Measurements from ENCODE around the gene CNTN2.

The CNTN2 gene

GRCh38 chr1:205025239-205025638 lies 17.8 kb upstream of the CNTN2 start:
- no peak for DNase-seq

GRCh38 chr1:205026181-205026580 lies 16.8 kb upstream of the CNTN2 start:
- DNase-seq, result no peak

GRCh38 chr1:205028390-205028789 lies 14.6 kb upstream of the CNTN2 start:
- DNase-seq, result no peak

- DNase-seq, result no peak
Observed at GRCh38 chr1:205028924-205029323, 14.1 kb upstream of the CNTN2 start.

GRCh38 chr1:205030241-205030640 lies 12.8 kb upstream of the CNTN2 start:
- no peak for DNase-seq

- DNase-seq, result no peak
Observed at GRCh38 chr1:205030896-205031295, 12.1 kb upstream of the CNTN2 start.

- no peak for DNase-seq
Observed at GRCh38 chr1:205032508-205032907, 10.5 kb upstream of the CNTN2 start.

- DNase-seq, result no peak
Observed at GRCh38 chr1:205037539-205037938, 5.5 kb upstream of the CNTN2 start.

- no peak for DNase-seq
Observed at GRCh38 chr1:205038132-205038786, 4.8 kb upstream of the CNTN2 start.

GRCh38 chr1:205041001-205041715 lies 1.9 kb upstream of the CNTN2 start:
- no peak for DNase-seq

GRCh38 chr1:205041998-205042910 lies 758 bp upstream of the CNTN2 start:
- no peak for DNase-seq

GRCh38 chr1:205043866-205044265 lies 854 bp downstream of the CNTN2 start:
- DNase-seq, result no peak

GRCh38 chr1:205044741-205045140 lies 1.7 kb downstream of the CNTN2 start:
- no peak for DNase-seq

- no peak for DNase-seq
Observed at GRCh38 chr1:205045146-205045545, 2.1 kb downstream of the CNTN2 start.

GRCh38 chr1:205046870-205047269 lies 3.9 kb downstream of the CNTN2 start:
- DNase-seq, result no peak

- DNase-seq, result no peak
Observed at GRCh38 chr1:205047764-205048231, 4.8 kb downstream of the CNTN2 start.

GRCh38 chr1:205048382-205048781 lies 5.4 kb downstream of the CNTN2 start:
- no peak for DNase-seq

GRCh38 chr1:205049479-205049878 lies 6.5 kb downstream of the CNTN2 start:
- no peak for DNase-seq

GRCh38 chr1:205052690-205053089 lies 9.7 kb downstream of the CNTN2 start:
- no peak for DNase-seq

- no peak for DNase-seq
Observed at GRCh38 chr1:205053296-205053695, 10.3 kb downstream of the CNTN2 start.

- no peak for DNase-seq
Observed at GRCh38 chr1:205054013-205054412, 11.0 kb downstream of the CNTN2 start.

- no peak for DNase-seq
Observed at GRCh38 chr1:205056188-205056611, 13.2 kb downstream of the CNTN2 start.

GRCh38 chr1:205056956-205057568 lies 14.1 kb downstream of the CNTN2 start:
- no peak for DNase-seq

Measured in activated T-cell treated with anti-CD3 and anti-CD28 coated beads, Interleukin-2, amount 50 U/mL, for 48 hours (primary cell).